HEK293 (cell line): ENCODE measurements around the gene SLX9.

Experiments
- CTCF ChIA-PET: fragments of 350-600 bp; formaldehyde crosslinking; extraction: SDS; loops from one replicate; lab custom pipeline; 2021; ENCODE audit warnings: antibody characterized with exemption; lab: Yijun Ruan, JAX
- POLR2A ChIA-PET: fragments of 300-600 bp; formaldehyde crosslinking; extraction: SDS; loops from one replicate; lab custom pipeline; 2020; ENCODE audit warnings: antibody characterized with exemption, inconsistent platforms; lab: Yijun Ruan, JAX
- H3K27ac ChIP-seq: fragments of 200-500 bp; sonication (Bioruptor generic); 2 replicates; pipeline ENCODE4 v1.5.1; 2014; ENCODE audit warnings: low read depth, low read length, control low read depth, inconsistent platforms; ENCODE audit errors: extremely low read depth
- H3K36me3 ChIP-seq, 2 experiments: fragments of 200-500 bp in 1 of 2; sonication (Bioruptor generic) in 1 of 2; 1 replicate in 1 of 2; 2 replicates in 1 of 2; pipeline ENCODE4 v1.5.1; 2014 to 2017; ENCODE audit warnings: inconsistent platforms in 2 of 2, low read length in 2 of 2; ENCODE audit not compliant: control insufficient read depth in 2 of 2, insufficient read depth in 1 of 2
- H3K4me1 ChIP-seq: fragments of 200-500 bp; sonication (Bioruptor generic); 2 replicates; pipeline ENCODE4 v1.5.1; 2014; ENCODE audit warnings: mild to moderate bottlenecking, low read length, inconsistent platforms; ENCODE audit not compliant: control insufficient read depth, insufficient read depth
- H3K4me3 ChIP-seq: 2 replicates; pipeline ENCODE4 v1.5.1; 2011; ENCODE audit warnings: low read depth, mild to moderate bottlenecking, control low read depth, low read length, moderate library complexity
- H3K9me3 ChIP-seq: fragments of 200-500 bp; sonication (Bioruptor generic); 2 replicates; pipeline ENCODE4 v1.5.1; 2014; ENCODE audit warnings: low read depth, low read length, inconsistent platforms; ENCODE audit not compliant: control insufficient read depth, insufficient read depth
- GFI1B ChIP-seq: fragments of 450-650 bp; formaldehyde crosslinking; IDR thresholded peaks from 2 replicates; pipeline ENCODE4 v1.5.1; 2016; ENCODE audit warnings: missing biosample characterization, missing genetic modification characterization
- REST ChIP-seq: fragments of 450-650 bp; formaldehyde crosslinking; IDR thresholded peaks from 2 replicates; pipeline ENCODE4 v1.5.1; 2016; ENCODE audit warnings: missing biosample characterization, missing genetic modification characterization
- TCF7L2 ChIP-seq: IDR thresholded peaks from 2 replicates; pipeline ENCODE4 v1.6.1; 2011; ENCODE audit warnings: low read depth, mild to moderate bottlenecking, inconsistent platforms, low read length, moderate library complexity, borderline replicate concordance
- ZBTB1 ChIP-seq: fragments of 450-650 bp; formaldehyde crosslinking; IDR thresholded peaks from 2 replicates; pipeline ENCODE4 v1.5.1; 2016; ENCODE audit warnings: missing biosample characterization, missing genetic modification characterization
- ZBTB20 ChIP-seq: fragments of 450-650 bp; formaldehyde crosslinking; IDR thresholded peaks from 2 replicates; pipeline ENCODE4 v1.5.1; 2016; ENCODE audit warnings: missing biosample characterization, missing genetic modification characterization
- ZBTB44 ChIP-seq: fragments of 450-650 bp; IDR thresholded peaks from 2 replicates; pipeline ENCODE4 v1.5.1; 2018; ENCODE audit warnings: missing biosample characterization, mild to moderate bottlenecking, missing genetic modification characterization
- ZFP3 ChIP-seq: fragments of 450-650 bp; formaldehyde crosslinking; IDR thresholded peaks from 2 replicates; pipeline ENCODE4 v1.5.1; 2016; ENCODE audit warnings: low read depth, missing biosample characterization, missing genetic modification characterization
- ZIC2 ChIP-seq: fragments of 450-650 bp; formaldehyde crosslinking; IDR thresholded peaks from 2 replicates; pipeline ENCODE4 v1.5.1; 2016; ENCODE audit warnings: missing biosample characterization, missing genetic modification characterization
- ZNF140 ChIP-seq: fragments of 450-650 bp; formaldehyde crosslinking; IDR thresholded peaks from 2 replicates; pipeline ENCODE4 v1.5.1; 2016; ENCODE audit warnings: missing biosample characterization, missing genetic modification characterization
- ZNF157 ChIP-seq: fragments of 450-650 bp; formaldehyde crosslinking; IDR thresholded peaks from 2 replicates; pipeline ENCODE4 v1.5.1; 2016; ENCODE audit warnings: missing biosample characterization, missing genetic modification characterization
- ZNF169 ChIP-seq: fragments of 450-650 bp; formaldehyde crosslinking; IDR thresholded peaks from 2 replicates; pipeline ENCODE4 v1.5.1; 2016; ENCODE audit warnings: missing biosample characterization, missing genetic modification characterization
- ZNF202 ChIP-seq: fragments of 450-650 bp; formaldehyde crosslinking; IDR thresholded peaks from 2 replicates; pipeline ENCODE4 v1.5.1; 2016; ENCODE audit warnings: missing biosample characterization, missing genetic modification characterization, borderline replicate concordance
- ZNF24 ChIP-seq: fragments of 450-650 bp; formaldehyde crosslinking; IDR thresholded peaks from 2 replicates; pipeline ENCODE4 v1.5.1; 2016; ENCODE audit warnings: missing biosample characterization, missing genetic modification characterization
- ZNF280C ChIP-seq: fragments of 450-650 bp; formaldehyde crosslinking; IDR thresholded peaks from 2 replicates; pipeline ENCODE4 v1.5.1; 2016; ENCODE audit warnings: missing biosample characterization, missing genetic modification characterization
- ZNF354C ChIP-seq: fragments of 450-650 bp; formaldehyde crosslinking; IDR thresholded peaks from 2 replicates; pipeline ENCODE4 v1.5.1; 2016; ENCODE audit warnings: missing biosample characterization, missing genetic modification characterization, low read depth, borderline replicate concordance
- ZNF558 ChIP-seq: fragments of 450-650 bp; formaldehyde crosslinking; IDR thresholded peaks from 2 replicates; pipeline ENCODE4 v1.5.1; 2016; ENCODE audit warnings: missing biosample characterization, missing genetic modification characterization
- ZNF677 ChIP-seq: fragments of 450-650 bp; IDR thresholded peaks from 2 replicates; pipeline ENCODE4 v1.5.0; 2018; ENCODE audit warnings: missing biosample characterization, mild to moderate bottlenecking, missing genetic modification characterization, moderate library complexity
- ZSCAN18 ChIP-seq: fragments of 450-650 bp; formaldehyde crosslinking; IDR thresholded peaks from 2 replicates; pipeline ENCODE4 v1.5.1; 2016; ENCODE audit warnings: missing biosample characterization, missing genetic modification characterization
- ZSCAN4 ChIP-seq: fragments of 450-650 bp; formaldehyde crosslinking; IDR thresholded peaks from 2 replicates; pipeline ENCODE4 v1.5.1; 2017; ENCODE audit warnings: missing biosample characterization, missing genetic modification characterization
- ZXDB ChIP-seq: fragments of 450-650 bp; formaldehyde crosslinking; IDR thresholded peaks from 2 replicates; pipeline ENCODE4 v1.5.1; 2016; ENCODE audit warnings: missing biosample characterization, missing genetic modification characterization

SLX9 gene

GRCh38 chr21:44998086-44998620, 58.3 kb downstream of the SLX9 start:
- Histone ChIP-seq H3K36me3 (no peaks in the 10 kb centered on the region), H3K4me1 (no peaks in the 10 kb centered on the region), H3K4me3 (no peak overlapping the region), H3K9me3 (no peaks in the 10 kb centered on the region), H3K27ac (no peak overlapping the region)
- POLR2A ChIA-PET = no interaction called here
- TF ChIP-seq ZBTB1 (tag by site-specific recombination) = no peak
- no peak for TF ChIP-seq GFI1B (tag by site-specific recombination)
- no peak for TF ChIP-seq ZNF354C (tag by site-specific recombination)
- no peak for TF ChIP-seq ZIC2 (tag by site-specific recombination)
- no peak for TF ChIP-seq ZNF280C
- no peak for TF ChIP-seq ZNF677
- no peak for TF ChIP-seq ZNF140 (tag by site-specific recombination)
- TF ChIP-seq ZSCAN4 (tag by site-specific recombination) = no peak
- TF ChIP-seq ZNF24 (tag by site-specific recombination) = no peak
- no peak for TF ChIP-seq ZBTB20 (tag by site-specific recombination)
- CTCF ChIA-PET = no interaction called here

- no peaks in the 10 kb centered on the region for H3K36me3 ChIP-seq
- POLR2A ChIA-PET = no interaction called here
- no peak overlapping the region for H3K27ac ChIP-seq
- H3K4me1 ChIP-seq = no peaks in the 10 kb centered on the region
- H3K9me3 ChIP-seq = no peaks in the 10 kb centered on the region
- CTCF ChIA-PET = interaction anchor here (0.6 to 2.1 kb wide), 3 partner anchors 49 to 137 kb away, joined by 3 to 4 read pairs (median 4); no protein-coding TSS in a partner anchor
- TF ChIP-seq ZXDB (tag by site-specific recombination) = no peak
- TF ChIP-seq TCF7L2 = no peak
- TF ChIP-seq ZSCAN18 = no peak
- TF ChIP-seq ZFP3 (tag by site-specific recombination) = no peak
- TF ChIP-seq ZNF157 (tag by site-specific recombination) = no peak
- no peak for TF ChIP-seq ZNF202 (tag by site-specific recombination)
- TF ChIP-seq ZNF169 (tag by site-specific recombination) = no peak
- TF ChIP-seq REST (tag by site-specific recombination) = no peak
- TF ChIP-seq ZBTB44 (tag by site-specific recombination) = no peak
- no peak for TF ChIP-seq ZNF558 (tag by site-specific recombination)
- no peak for TF ChIP-seq GFI1B (tag by site-specific recombination)
- TF ChIP-seq, all 188 proteins: peak for 0
- H3K4me3 ChIP-seq = no peak overlapping the region
Measured at GRCh38 chr21:44998621-44999427, 59.0 kb downstream of the SLX9 start.
